H9 (cell line): Measurements from ENCODE around the gene TTC1. TPM values are rescaled to one million over a fixed set of nuclear protein-coding genes. Genes with fewer than 3 reads are reported as not detected.

ENCODE experiments used
- DNase-seq: peaks from one replicate; pipeline ENCODE4 v3.0.0-alpha.2; 2017
- H2AFZ ChIP-seq: one replicate; pipeline ENCODE4 v1.6.1; 2013; ENCODE audit warnings: mild to moderate bottlenecking, low read length, control low read depth, moderate library complexity
- H2AK5ac ChIP-seq: 2 replicates; pipeline ENCODE4 v1.6.1; 2013; ENCODE audit warnings: low read length, control low read depth, mixed read lengths; ENCODE audit not compliant: insufficient read length
- H2BK120ac ChIP-seq: one replicate; pipeline ENCODE4 v1.6.1; 2013; ENCODE audit warnings: low read depth, mild to moderate bottlenecking, low read length, control low read depth, inconsistent platforms; ENCODE audit not compliant: poor library complexity, severe bottlenecking
- H2BK12ac ChIP-seq: 2 replicates; pipeline ENCODE4 v1.6.1; 2013; ENCODE audit warnings: low read length, control low read depth, mixed read lengths, low read depth; ENCODE audit not compliant: insufficient read length
- H2BK15ac ChIP-seq: 2 replicates; pipeline ENCODE4 v1.6.1; 2013; ENCODE audit warnings: low read depth, low read length, control low read depth
- H2BK20ac ChIP-seq: one replicate; pipeline ENCODE4 v1.6.1; 2013; ENCODE audit warnings: low read depth, mild to moderate bottlenecking, low read length, control low read depth, inconsistent platforms; ENCODE audit not compliant: poor library complexity, severe bottlenecking
- H2BK5ac ChIP-seq: 2 replicates; pipeline ENCODE4 v1.6.1; 2013; ENCODE audit warnings: low read length, control low read depth, mixed read lengths; ENCODE audit not compliant: insufficient read length
- H3K14ac ChIP-seq: 2 replicates; pipeline ENCODE4 v1.6.1; 2013; ENCODE audit warnings: low read length, control low read depth; ENCODE audit not compliant: insufficient read depth
- H3K18ac ChIP-seq: 2 replicates; pipeline ENCODE4 v1.6.1; 2013; ENCODE audit warnings: low read depth, mild to moderate bottlenecking, mixed read lengths, low read length, control low read depth; ENCODE audit not compliant: insufficient read length
- H3K23ac ChIP-seq: 2 replicates; pipeline ENCODE4 v1.6.1; 2013; ENCODE audit warnings: low read length, control low read depth, mixed read lengths, low read depth; ENCODE audit not compliant: insufficient read length
- H3K23me2 ChIP-seq: 2 replicates; pipeline ENCODE4 v1.6.1; 2013; ENCODE audit warnings: low read depth, mild to moderate bottlenecking, mixed read lengths, low read length, control low read depth; ENCODE audit not compliant: insufficient read length, poor library complexity, severe bottlenecking
- H3K27ac ChIP-seq: 2 replicates; pipeline ENCODE4 v1.5.1; 2013; ENCODE audit warnings: low read length, control low read depth, mixed read lengths, low read depth; ENCODE audit not compliant: insufficient read length
- H3K27me3 ChIP-seq: 2 replicates; pipeline ENCODE4 v1.6.1; 2013; ENCODE audit warnings: low read length, control low read depth, inconsistent platforms; ENCODE audit not compliant: insufficient read depth
- H3K4ac ChIP-seq: 2 replicates; pipeline ENCODE4 v1.6.1; 2013; ENCODE audit warnings: low read depth, mild to moderate bottlenecking, control low read depth, inconsistent platforms, low read length, moderate library complexity
- H3K4me1 ChIP-seq: 2 replicates; pipeline ENCODE4 v1.6.1; 2013; ENCODE audit warnings: low read length, control low read depth, inconsistent platforms; ENCODE audit not compliant: insufficient read depth
- H3K4me2 ChIP-seq: 2 replicates; pipeline ENCODE4 v1.6.1; 2013; ENCODE audit warnings: low read length, control low read depth, mixed read lengths; ENCODE audit not compliant: insufficient read length, insufficient read depth
- H3K56ac ChIP-seq: 2 replicates; pipeline ENCODE4 v1.6.1; 2013; ENCODE audit warnings: low read depth, mild to moderate bottlenecking, mixed read lengths, low read length, control low read depth; ENCODE audit not compliant: insufficient read length
- H3K79me1 ChIP-seq: 2 replicates; pipeline ENCODE4 v1.6.1; 2013; ENCODE audit warnings: low read depth, mild to moderate bottlenecking, moderate library complexity, low read length, control low read depth, inconsistent platforms; ENCODE audit not compliant: insufficient read depth, poor library complexity, severe bottlenecking
- H3K79me2 ChIP-seq: 2 replicates; pipeline ENCODE4 v1.6.1; 2013; ENCODE audit warnings: low read length, control low read depth, inconsistent platforms; ENCODE audit not compliant: insufficient read depth
- H3K9ac ChIP-seq: 2 replicates; pipeline ENCODE4 v1.6.1; 2013; ENCODE audit warnings: low read length, control low read depth, mixed read lengths; ENCODE audit not compliant: insufficient read length; ENCODE audit errors: extremely low read depth
- H3K9me3 ChIP-seq: one replicate; pipeline ENCODE4 v1.6.1; 2013; ENCODE audit warnings: low read depth, low read length, inconsistent platforms; ENCODE audit not compliant: control insufficient read depth
- H3T11ph ChIP-seq: one replicate; pipeline ENCODE4 v1.6.1; 2013; ENCODE audit warnings: mild to moderate bottlenecking, low read length, control low read depth, inconsistent platforms
- H4K20me1 ChIP-seq: one replicate; pipeline ENCODE4 v1.6.1; 2013; ENCODE audit not compliant: control insufficient read depth, insufficient read length, insufficient read depth
- H4K5ac ChIP-seq: 2 replicates; pipeline ENCODE4 v1.6.1; 2013; ENCODE audit warnings: low read depth, mild to moderate bottlenecking, mixed read lengths, low read length, control low read depth; ENCODE audit not compliant: insufficient read length
- H4K8ac ChIP-seq: replicated peaks from 2 replicates; pipeline ENCODE4 v1.6.1; 2013; ENCODE audit warnings: low read length, control low read depth, mixed read lengths, low read depth; ENCODE audit not compliant: insufficient read length
- H4K91ac ChIP-seq: 2 replicates; pipeline ENCODE4 v1.6.1; 2013; ENCODE audit warnings: low read depth, mild to moderate bottlenecking, moderate library complexity, mixed read lengths, low read length, control low read depth; ENCODE audit not compliant: insufficient read length
- H3K27ac Mint-ChIP-seq, 3 experiments: 2 replicates in 2 of 3; 3 replicates in 1 of 3; pipeline ENCODE4 v1.8.0; 2020 to 2021; ENCODE audit warnings: mixed read lengths in 3 of 3, mild to moderate bottlenecking in 1 of 3, moderate library complexity in 1 of 3
- H3K27me3 Mint-ChIP-seq: 2 replicates; pipeline ENCODE4 v1.8.0; 2021; ENCODE audit warnings: low read depth, mild to moderate bottlenecking, moderate library complexity, mixed read lengths
- H3K36me3 Mint-ChIP-seq, 3 experiments: 2 replicates in 2 of 3; 3 replicates in 1 of 3; pipeline ENCODE4 v1.8.0; 2020 to 2021; ENCODE audit warnings: low read depth in 3 of 3, mixed read lengths in 3 of 3; ENCODE audit not compliant: insufficient read depth in 1 of 3
- H3K4me1 Mint-ChIP-seq, 2 experiments: 2 replicates each; pipeline ENCODE4 v1.8.0; 2020; ENCODE audit warnings: mixed read lengths in 2 of 2
- H3K4me3 Mint-ChIP-seq, 2 experiments: 2 replicates in 1 of 2; 3 replicates in 1 of 2; pipeline ENCODE4 v1.8.0; 2020 to 2021; ENCODE audit warnings: mild to moderate bottlenecking in 2 of 2, mixed read lengths in 2 of 2, moderate library complexity in 1 of 2
- H3K9me3 Mint-ChIP-seq, 2 experiments: 2 replicates in 1 of 2; 3 replicates in 1 of 2; pipeline ENCODE4 v1.8.0; 2020; ENCODE audit warnings: mild to moderate bottlenecking in 2 of 2, mixed read lengths in 2 of 2, moderate library complexity in 1 of 2
- WGBS: extraction: QIAGEN DNeasy Blood & Tissue Kit; methylation state at CpG from one replicate; pipeline ENCODE4 v1.1.7; 2013; ENCODE audit warnings: missing lambda C conversion rate, low lambda C conversion rate, mixed read lengths; ENCODE audit not compliant: insufficient read length; ENCODE audit errors: extremely low coverage; 5-methylcytosine and 5-hydroxymethylcytosine counted together
- total RNA-seq: library from RNA; stranded (reverse); gene quantifications from 2 replicates; pipeline ENCODE4 v1.2.1, GENCODE V29; 2021
- TF ChIP-seq, protein P1 (sequence below): fragments of 200-600 bp; sonication (generic); conservative IDR thresholded peaks from 3 replicates; pipeline ENCODE4 v1.8.0; 2021; ENCODE audit warnings: antibody characterized with exemption, mild to moderate bottlenecking

The TTC1 gene
- total RNA-seq, 1 experiment from 2014 or later, result 62.6 TPM

DNA sequence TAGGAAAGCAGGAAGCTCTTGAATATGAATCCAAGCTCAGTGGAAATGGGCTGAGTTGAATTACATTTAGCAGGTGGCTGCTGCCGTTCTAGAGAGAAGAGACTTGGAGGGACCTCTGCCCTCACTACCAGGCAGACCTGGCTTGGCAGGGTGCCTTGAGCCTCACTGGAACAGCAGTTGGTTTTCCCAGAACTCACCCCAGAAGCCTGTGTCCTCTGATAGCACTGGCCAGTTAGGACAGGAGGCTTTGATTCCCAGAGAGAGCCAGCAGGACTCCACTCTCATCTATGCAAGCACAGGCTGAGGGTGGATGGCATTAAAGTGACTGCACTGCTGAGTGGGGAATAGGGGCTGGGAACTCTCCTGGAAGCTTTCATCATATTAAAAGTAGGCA is 55.5 kb downstream of the TTC1 start:
- no peak overlapping the region for H2AK5ac ChIP-seq
- no peaks in the 10 kb centered on the region for H3K23me2 ChIP-seq
- Mint-ChIP-seq H3K9me3 (no peaks in the 10 kb centered on the region), H3K27me3 (no peaks in the 10 kb centered on the region), H3K36me3 (peaks cover 0 to 35% (median 13%) of the 10 kb centered on the region in 3 experiments; a peak in 5 of 7 replicates), H3K4me3 (no peak overlapping the region), H3K27ac (peak overlapping the region in 1 of 3 experiments; percentile 47; a peak in 1 of 7 replicates), H3K4me1 (peaks cover 22 to 26% of the 10 kb centered on the region in 2 experiments)
- no peaks in the 10 kb centered on the region for H3K9me3 ChIP-seq
- H2BK20ac ChIP-seq, result no peak overlapping the region
- H3K4me1 ChIP-seq, result no peaks in the 10 kb centered on the region; the same call in 1 of the 2 replicates
- no peak overlapping the region for H4K91ac ChIP-seq
- H4K8ac ChIP-seq, result no peak overlapping the region
- no peak overlapping the region for H4K5ac ChIP-seq
- H3K27me3 ChIP-seq, result no peaks in the 10 kb centered on the region; the same call in 1 of the 2 replicates
- no peak overlapping the region for H2BK120ac ChIP-seq
- no peaks in the 10 kb centered on the region for H4K20me1 ChIP-seq
- TF ChIP-seq, protein P1, sequence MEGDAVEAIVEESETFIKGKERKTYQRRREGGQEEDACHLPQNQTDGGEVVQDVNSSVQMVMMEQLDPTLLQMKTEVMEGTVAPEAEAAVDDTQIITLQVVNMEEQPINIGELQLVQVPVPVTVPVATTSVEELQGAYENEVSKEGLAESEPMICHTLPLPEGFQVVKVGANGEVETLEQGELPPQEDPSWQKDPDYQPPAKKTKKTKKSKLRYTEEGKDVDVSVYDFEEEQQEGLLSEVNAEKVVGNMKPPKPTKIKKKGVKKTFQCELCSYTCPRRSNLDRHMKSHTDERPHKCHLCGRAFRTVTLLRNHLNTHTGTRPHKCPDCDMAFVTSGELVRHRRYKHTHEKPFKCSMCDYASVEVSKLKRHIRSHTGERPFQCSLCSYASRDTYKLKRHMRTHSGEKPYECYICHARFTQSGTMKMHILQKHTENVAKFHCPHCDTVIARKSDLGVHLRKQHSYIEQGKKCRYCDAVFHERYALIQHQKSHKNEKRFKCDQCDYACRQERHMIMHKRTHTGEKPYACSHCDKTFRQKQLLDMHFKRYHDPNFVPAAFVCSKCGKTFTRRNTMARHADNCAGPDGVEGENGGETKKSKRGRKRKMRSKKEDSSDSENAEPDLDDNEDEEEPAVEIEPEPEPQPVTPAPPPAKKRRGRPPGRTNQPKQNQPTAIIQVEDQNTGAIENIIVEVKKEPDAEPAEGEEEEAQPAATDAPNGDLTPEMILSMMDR, result no peak
- H3K4me2 ChIP-seq, result no peak overlapping the region
- H2BK15ac ChIP-seq, result no peak overlapping the region
- H3K14ac ChIP-seq, result no peak overlapping the region
- H3K56ac ChIP-seq, result no peak overlapping the region
- H3K23ac ChIP-seq, result no peak overlapping the region
- H3K4ac ChIP-seq, result no peak overlapping the region
- no peak overlapping the region for H3K18ac ChIP-seq
- no peak overlapping the region for H3K27ac ChIP-seq
- no peak overlapping the region for H2BK5ac ChIP-seq
- H3K79me2 ChIP-seq, result no peaks in the 10 kb centered on the region
- no peak for DNase-seq
- H3K79me1 ChIP-seq, result no peaks in the 10 kb centered on the region
- H2AFZ ChIP-seq, result no peak overlapping the region
- H3K9ac ChIP-seq, result no peak overlapping the region
- no peak overlapping the region for H2BK12ac ChIP-seq
- no CpG with 5 or more reads among the region's 1 CpG for WGBS
- no peak overlapping the region for H3T11ph ChIP-seq
